ENCODE measurements around the gene RGS9BP. TPM values are rescaled to one million over a fixed set of nuclear protein-coding genes. Genes with fewer than 3 reads are reported as not detected.
"Not testable (repeated sequence)": the region's sequence is repeated elsewhere in the genome, so short reads cannot be mapped to it uniquely, and the experiment has no call there.

Gene RGS9BP
- total RNA-seq, 1 donor from 2014 or later = 0.34 TPM

GRCh38 chr19:32700129-32700528, 24.5 kb downstream of the RGS9BP start:
- not testable (repeated sequence) for DNase-seq

- DNase-seq = no peak
These were observed 26.4 kb downstream of the RGS9BP start for GRCh38 chr19:32702010-32702409.

- DNase-seq = not testable (repeated sequence)
These were observed 28.4 kb downstream of the RGS9BP start for GRCh38 chr19:32704006-32704405.

GRCh38 chr19:32708457-32708856, 32.8 kb downstream of the RGS9BP start:
- DNase-seq = no peak

- DNase-seq = no peak
These were observed 33.4 kb downstream of the RGS9BP start for GRCh38 chr19:32709032-32709431.

GRCh38 chr19:32711747-32712146, 36.1 kb downstream of the RGS9BP start:
- DNase-seq = no peak

GRCh38 chr19:32716203-32716602, 40.6 kb downstream of the RGS9BP start:
- DNase-seq = not testable (repeated sequence)

GRCh38 chr19:32717496-32717895, 41.8 kb downstream of the RGS9BP start:
- DNase-seq = no peak

GRCh38 chr19:32718286-32718685, 42.6 kb downstream of the RGS9BP start:
- DNase-seq = no peak

- DNase-seq = no peak
These were observed 44.0 kb downstream of the RGS9BP start, which contains the start of gene TDRD12 for GRCh38 chr19:32719611-32720059. TSS of gene TDRD12 (plus strand) at chr19:32719767. CDS start at chr19:32720073, 306 bp downstream.

GRCh38 chr19:32720216-32720935, 44.7 kb downstream of the RGS9BP start:
- DNase-seq = no peak

- no peak for DNase-seq
These were observed 45.2 kb downstream of the RGS9BP start for GRCh38 chr19:32720936-32721250.

Other genes starting within 250 kb of the RGS9BP start
- 90.0 and 105 TPM in 2 replicates for gene PDCD5, start 94.7 kb upstream of the RGS9BP start, total RNA-seq
- gene ANKRD27, start 668 bp upstream of the RGS9BP start, total RNA-seq = 46.8 and 48.2 TPM in 2 replicates
- gene NUDT19, start 16.0 kb downstream of the RGS9BP start, total RNA-seq = 9.2 and 12.1 TPM in 2 replicates
- gene TDRD12, start 43.9 kb downstream of the RGS9BP start, total RNA-seq = 0.14 and 0.17 TPM in 2 replicates
- not detected in 2 replicates for gene SLC7A9, start 193.9 kb downstream of the RGS9BP start, total RNA-seq

All from dermis blood vessel endothelial cell (primary cell).